SU-DHL-6 (cell line): ENCODE data around the gene ACACA.

Experiments
- EZH2phosphoT487 ChIP-seq: fragments of 200-600 bp; sonication (generic), shearing (Covaris generic); conservative IDR thresholded peaks from 2 replicates; pipeline ENCODE4 v1.6.1; 2018; ENCODE audit warnings: mild to moderate bottlenecking, antibody characterized with exemption, low read length, moderate library complexity, mixed read lengths
- TF ChIP-seq, protein P1 (sequence below): fragments of 200-600 bp; sonication (generic); IDR thresholded peaks from one replicate; pipeline ENCODE4 v1.5.1; 2017; ENCODE audit warnings: antibody characterized with exemption, mild to moderate bottlenecking, low read length, moderate library complexity; ENCODE audit not compliant: insufficient read depth, poor library complexity, severe bottlenecking

DNA sequence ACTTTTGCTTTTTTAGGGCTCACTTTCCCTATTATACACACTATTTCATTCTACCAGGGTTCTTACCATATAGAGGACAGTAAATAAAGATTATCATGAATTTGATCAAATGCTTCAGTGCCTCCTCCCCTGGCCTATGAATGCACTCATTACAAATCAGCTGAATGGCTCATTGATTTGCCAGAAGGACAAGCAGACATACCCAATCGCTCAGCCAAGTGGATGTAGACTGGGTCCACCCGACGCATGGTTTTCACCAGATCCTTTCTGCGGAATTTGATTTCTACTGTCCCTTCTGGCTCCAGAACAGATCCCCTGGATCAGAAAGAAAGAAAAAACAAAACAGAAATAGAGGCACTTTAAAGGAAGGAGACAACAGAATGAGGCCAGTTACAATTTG is 295.3 kb downstream of the ACACA start:
- TF ChIP-seq EZH2phosphoT487 = no peak
- TF ChIP-seq, protein P1, sequence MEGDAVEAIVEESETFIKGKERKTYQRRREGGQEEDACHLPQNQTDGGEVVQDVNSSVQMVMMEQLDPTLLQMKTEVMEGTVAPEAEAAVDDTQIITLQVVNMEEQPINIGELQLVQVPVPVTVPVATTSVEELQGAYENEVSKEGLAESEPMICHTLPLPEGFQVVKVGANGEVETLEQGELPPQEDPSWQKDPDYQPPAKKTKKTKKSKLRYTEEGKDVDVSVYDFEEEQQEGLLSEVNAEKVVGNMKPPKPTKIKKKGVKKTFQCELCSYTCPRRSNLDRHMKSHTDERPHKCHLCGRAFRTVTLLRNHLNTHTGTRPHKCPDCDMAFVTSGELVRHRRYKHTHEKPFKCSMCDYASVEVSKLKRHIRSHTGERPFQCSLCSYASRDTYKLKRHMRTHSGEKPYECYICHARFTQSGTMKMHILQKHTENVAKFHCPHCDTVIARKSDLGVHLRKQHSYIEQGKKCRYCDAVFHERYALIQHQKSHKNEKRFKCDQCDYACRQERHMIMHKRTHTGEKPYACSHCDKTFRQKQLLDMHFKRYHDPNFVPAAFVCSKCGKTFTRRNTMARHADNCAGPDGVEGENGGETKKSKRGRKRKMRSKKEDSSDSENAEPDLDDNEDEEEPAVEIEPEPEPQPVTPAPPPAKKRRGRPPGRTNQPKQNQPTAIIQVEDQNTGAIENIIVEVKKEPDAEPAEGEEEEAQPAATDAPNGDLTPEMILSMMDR = no peak
